Dendritic cell treated with granulocyte-macrophage colony-stimulating factor and Interleukin-4, amounts not matched to agents 40 ng/mL and 50 ng/mL, for 4 days (primary cell): ENCODE data around the gene INIP.
"Not testable (repeated sequence)": the region's sequence is repeated elsewhere in the genome, so short reads cannot be mapped to it uniquely, and the experiment has no call there.

ENCODE experiments used
- H3K27ac Mint-ChIP-seq: one replicate; pipeline ENCODE4 v1.8.0; 2022; ENCODE audit warnings: mild to moderate bottlenecking, mixed read lengths
- H3K27me3 Mint-ChIP-seq: one replicate; pipeline ENCODE4 v1.8.0; 2022; ENCODE audit warnings: mild to moderate bottlenecking, mixed read lengths
- H3K36me3 Mint-ChIP-seq: one replicate; pipeline ENCODE4 v1.8.0; 2022; ENCODE audit warnings: low read depth, mixed read lengths
- H3K4me1 Mint-ChIP-seq: one replicate; pipeline ENCODE4 v1.8.0; 2022; ENCODE audit warnings: low read depth, mixed read lengths
- H3K4me3 Mint-ChIP-seq: one replicate; pipeline ENCODE4 v1.8.0; 2022; ENCODE audit warnings: mild to moderate bottlenecking, moderate library complexity, mixed read lengths
- H3K9me3 Mint-ChIP-seq: one replicate; pipeline ENCODE4 v1.8.0; 2022; ENCODE audit warnings: mixed read lengths
- intact Hi-C: fragments of 100-400 bp; cut with micrococcal nuclease; formaldehyde crosslinking; loops from one replicate; pipeline ENCODE4 v1.15.0; 2022

INIP gene

GRCh38 chr9:112752334-112753125, 34.6 kb upstream of the INIP start:
- Mint-ChIP-seq H3K36me3 (peaks cover 16% of the 10 kb centered on the region), H3K4me1 (peaks cover 66% of the 10 kb centered on the region), H3K27ac (peak overlapping the region; percentile 98), H3K27me3 (no peaks in the 10 kb centered on the region), H3K4me3 (peak overlapping the region; percentile 90), H3K9me3 (no peaks in the 10 kb centered on the region)
- intact Hi-C loops: loop anchor here (10.0 kb wide), 2 partner anchors 72 to 112 kb away; no protein-coding TSS in a partner anchor

- intact Hi-C loops: loop anchor here (1.0 to 10.0 kb wide), 4 partner anchors 24 to 114 kb away; partner anchors contain the start of gene INIP
- Mint-ChIP-seq H3K4me3 (peak overlapping the region; percentile 90), H3K4me1 (peaks cover 63% of the 10 kb centered on the region), H3K27me3 (no peaks in the 10 kb centered on the region), H3K36me3 (peaks cover 16% of the 10 kb centered on the region), H3K27ac (peak overlapping the region; percentile 98), H3K9me3 (no peaks in the 10 kb centered on the region)
These were observed 33.3 kb upstream of the INIP start for GRCh38 chr9:112751056-112751795.

- Mint-ChIP-seq H3K27me3 (no peaks in the 10 kb centered on the region), H3K27ac (peak overlapping the region; percentile 98), H3K36me3 (peaks cover 16% of the 10 kb centered on the region), H3K4me1 (peaks cover 58% of the 10 kb centered on the region), H3K4me3 (peak overlapping the region; percentile 90), H3K9me3 (no peaks in the 10 kb centered on the region)
- intact Hi-C loops: loop anchor here (1.0 to 10.0 kb wide), 4 partner anchors 24 to 114 kb away; partner anchors contain the start of gene INIP
These were observed 32.8 kb upstream of the INIP start for GRCh38 chr9:112750764-112751055.

- Mint-ChIP-seq H3K27me3 (no peaks in the 10 kb centered on the region), H3K4me3 (peak within 1 kb of the TSS; percentile 95)
These were observed 32.3 kb upstream of the INIP start, which contains the start of gene SNX30 for GRCh38 chr9:112750016-112750763. SNX30 (plus strand) TSS chr9:112750760; CDS start chr9:112751002, 242 bp downstream.

GRCh38 chr9:112747094-112747493, 29.2 kb upstream of the INIP start:
- no peaks in the 10 kb centered on the region for H3K27me3 Mint-ChIP-seq
- peaks cover 12% of the 10 kb centered on the region for H3K36me3 Mint-ChIP-seq
- H3K27ac Mint-ChIP-seq: no peak overlapping the region
- H3K9me3 Mint-ChIP-seq: no peaks in the 10 kb centered on the region
- H3K4me1 Mint-ChIP-seq: peaks cover 34% of the 10 kb centered on the region
- intact Hi-C loops: no loop called here
- H3K4me3 Mint-ChIP-seq: no peak overlapping the region

More at GRCh38 chr9:112750016-112750763, 32.3 kb upstream of the INIP start, which contains the start of gene SNX30:
- Mint-ChIP-seq H3K9me3 (no peaks in the 10 kb centered on the region), H3K36me3 (peaks cover 14% of the 10 kb centered on the region), H3K4me1 (peaks cover 53% of the 10 kb centered on the region), H3K27ac (peak within 1 kb of the TSS; percentile 98)
- intact Hi-C loops: loop anchor here (2.0 to 10.0 kb wide), 3 partner anchors 23 to 115 kb away; no protein-coding TSS in a partner anchor

GRCh38 chr9:112744177-112744576, 26.3 kb upstream of the INIP start:
- Mint-ChIP-seq H3K4me3 (no peak overlapping the region), H3K27me3 (no peaks in the 10 kb centered on the region), H3K9me3 (no peaks in the 10 kb centered on the region), H3K4me1 (peaks cover 21% of the 10 kb centered on the region), H3K36me3 (no peaks in the 10 kb centered on the region), H3K27ac (no peak overlapping the region)
- intact Hi-C loops: no loop called here

- no peaks in the 10 kb centered on the region for H3K27me3 Mint-ChIP-seq
- peaks cover 21% of the 10 kb centered on the region for H3K4me1 Mint-ChIP-seq
- H3K4me3 Mint-ChIP-seq: no peak overlapping the region
- no peaks in the 10 kb centered on the region for H3K9me3 Mint-ChIP-seq
- no peak overlapping the region for H3K27ac Mint-ChIP-seq
- intact Hi-C loops: no loop called here
- H3K36me3 Mint-ChIP-seq: no peaks in the 10 kb centered on the region
These were observed 25.4 kb upstream of the INIP start for GRCh38 chr9:112743216-112743836.

GRCh38 chr9:112734892-112735291, 17.0 kb upstream of the INIP start:
- intact Hi-C loops: no loop called here
- H3K4me3 Mint-ChIP-seq: no peak overlapping the region
- H3K4me1 Mint-ChIP-seq: no peaks in the 10 kb centered on the region
- no peaks in the 10 kb centered on the region for H3K27me3 Mint-ChIP-seq
- no peak overlapping the region for H3K27ac Mint-ChIP-seq
- H3K36me3 Mint-ChIP-seq: no peaks in the 10 kb centered on the region
- no peaks in the 10 kb centered on the region for H3K9me3 Mint-ChIP-seq

GRCh38 chr9:112731971-112732370, 14.1 kb upstream of the INIP start:
- H3K36me3 Mint-ChIP-seq: no peaks in the 10 kb centered on the region
- no peak overlapping the region for H3K27ac Mint-ChIP-seq
- H3K9me3 Mint-ChIP-seq: no peaks in the 10 kb centered on the region
- intact Hi-C loops: no loop called here
- H3K27me3 Mint-ChIP-seq: no peaks in the 10 kb centered on the region
- peaks cover 10% of the 10 kb centered on the region for H3K4me1 Mint-ChIP-seq
- H3K4me3 Mint-ChIP-seq: no peak overlapping the region

- Mint-ChIP-seq H3K36me3 (no peaks in the 10 kb centered on the region), H3K9me3 (no peaks in the 10 kb centered on the region), H3K27ac (no peak overlapping the region), H3K4me1 (peaks cover 27% of the 10 kb centered on the region), H3K4me3 (no peak overlapping the region), H3K27me3 (no peaks in the 10 kb centered on the region)
- intact Hi-C loops: no loop called here
These were observed 10.5 kb upstream of the INIP start for GRCh38 chr9:112728401-112728800.

- Mint-ChIP-seq H3K27ac (peak overlapping the region; percentile 79), H3K36me3 (no peaks in the 10 kb centered on the region), H3K4me3 (peak overlapping the region; percentile 42), H3K4me1 (peaks cover 33% of the 10 kb centered on the region), H3K9me3 (no peaks in the 10 kb centered on the region), H3K27me3 (no peaks in the 10 kb centered on the region)
- intact Hi-C loops: loop anchor here (2.0 kb wide), 1 partner anchor 24 kb away; the partner anchor contains the start of gene SNX30
These were observed 8.5 kb upstream of the INIP start for GRCh38 chr9:112726428-112726827.

- no peak overlapping the region for H3K4me3 Mint-ChIP-seq
- H3K36me3 Mint-ChIP-seq: no peaks in the 10 kb centered on the region
- peak overlapping the region; percentile 27 for H3K27ac Mint-ChIP-seq
- no peaks in the 10 kb centered on the region for H3K27me3 Mint-ChIP-seq
- peaks cover 33% of the 10 kb centered on the region for H3K4me1 Mint-ChIP-seq
- intact Hi-C loops: loop anchor here (2.0 kb wide), 1 partner anchor 25 kb away; the partner anchor contains the start of gene SNX30
- H3K9me3 Mint-ChIP-seq: no peaks in the 10 kb centered on the region
These were observed 8.0 kb upstream of the INIP start for GRCh38 chr9:112725961-112726360.

- H3K9me3 Mint-ChIP-seq, H3K36me3 Mint-ChIP-seq, intact Hi-C loops, H3K4me3 Mint-ChIP-seq, H3K27me3 Mint-ChIP-seq: not testable (repeated sequence)
- Mint-ChIP-seq H3K27ac (peak overlapping the region; percentile 18), H3K4me1 (peaks cover 30% of the 10 kb centered on the region)
These were observed 4.8 kb upstream of the INIP start for GRCh38 chr9:112722749-112723148.
